Measurements from ENCODE around the gene RPL27A. TPM values are rescaled to one million over a fixed set of nuclear protein-coding genes. Genes with fewer than 3 reads are reported as not detected.

The RPL27A gene
- total and polyA plus RNA-seq, 2 donors (not counting 3 experiments of a cell fraction or from before 2014, with no cell fraction given): 1,303 to 1,363 TPM

DNA sequence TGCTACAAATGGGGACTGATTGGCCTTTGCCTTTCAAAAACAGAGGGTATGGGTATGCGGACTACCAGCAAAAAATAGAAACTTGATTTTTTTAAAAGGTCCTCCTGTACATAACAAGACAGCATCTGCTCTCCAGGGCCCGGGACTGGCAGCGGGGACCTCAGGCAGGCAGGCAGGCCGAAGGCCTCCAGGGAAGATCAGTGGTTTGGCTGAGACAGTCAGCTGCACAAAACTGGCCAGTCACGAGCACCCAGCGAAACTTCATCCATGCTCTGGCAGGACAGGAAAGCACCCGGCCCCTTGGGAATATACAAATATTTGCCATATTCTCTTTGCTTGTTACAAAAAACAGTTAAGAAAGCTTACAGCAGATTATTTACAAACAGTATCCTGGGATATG is 11.0 kb downstream of the RPL27A start:
- no TSS peak for BruUV-seq (replicated peaks)
- Histone ChIP-seq H3K4me2 (ENCODE audit: insufficient read depth, low read length) (no peak overlapping the region), H3K4me1 (ENCODE audit: control insufficient read depth, extremely low read depth, insufficient read depth, low read length) (peaks cover 10% of the 10 kb centered on the region), H3K9me3 (replicated peaks; ENCODE audit: control insufficient read depth, insufficient read depth, low read length) (no peaks in the 10 kb centered on the region), H3K36me3 (ENCODE audit: control insufficient read depth in 2 of 2, extremely low read depth in 1 of 2, insufficient read depth in 2 of 2, low read length in 2 of 2) (peaks cover 2 to 7% of the 10 kb centered on the region in 2 experiments), H3K4me3 (replicated peaks in 1 of 3; ENCODE audit: insufficient read depth in 1 of 3, low read depth in 1 of 3, low read length in 3 of 3) (no peak overlapping the region), H3K9me1 (replicated peaks; ENCODE audit: control insufficient read depth, extremely low read depth, insufficient read depth, low read length) (no peaks in the 10 kb centered on the region), H3K79me2 (ENCODE audit: control insufficient read depth, insufficient read depth, low read length) (no peaks in the 10 kb centered on the region), H3K27me3 (ENCODE audit: control insufficient read depth in 2 of 2, insufficient read depth in 2 of 2, low read length in 2 of 2) (no peaks in the 10 kb centered on the region), H3K9ac (replicated peaks; ENCODE audit: extremely low read depth, insufficient read depth, low read length) (no peak overlapping the region), H4K20me1 (replicated peaks; ENCODE audit: control insufficient read depth, extremely low read depth, insufficient read depth, low read length) (no peaks in the 10 kb centered on the region), H3K27ac (ENCODE audit: insufficient read depth, low read depth, low read length) (no peak overlapping the region), H2AFZ (ENCODE audit: low read depth, low read length) (no peak overlapping the region)
- dilution Hi-C loops (cut with MboI; ENCODE audit: extremely low pct_ligation_motif_present, low sequenced_read_pairs) (no loop called here), intact Hi-C loops (cut with micrococcal nuclease) (no loop called here)
- no peak for TF ChIP-seq EZH2 (IDR thresholded peaks at IDR 0.05; ENCODE audit: borderline replicate concordance, low read depth, low read length, severe bottlenecking)
- TF ChIP-seq, protein P1, sequence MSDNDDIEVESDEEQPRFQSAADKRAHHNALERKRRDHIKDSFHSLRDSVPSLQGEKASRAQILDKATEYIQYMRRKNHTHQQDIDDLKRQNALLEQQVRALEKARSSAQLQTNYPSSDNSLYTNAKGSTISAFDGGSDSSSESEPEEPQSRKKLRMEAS (IDR thresholded peaks at IDR 0.05; ENCODE audit: insufficient read depth, insufficient read length): no peak
- TF ChIP-seq POLR2AphosphoS5 (IDR thresholded peaks at IDR 0.05; ENCODE audit: insufficient read depth, low read depth, low read length): no peak
- TF ChIP-seq FOS (IDR thresholded peaks at IDR 0.05; ENCODE audit: borderline replicate concordance, insufficient read depth, low read length): no peak
- no peak for TF ChIP-seq POLR2A (IDR thresholded peaks at IDR 0.05; ENCODE audit: low read depth, low read length)
- no peak for TF ChIP-seq MYC (IDR thresholded peaks at IDR 0.05; ENCODE audit: low read depth, low read length)
- no peak for TF ChIP-seq GATA2 (IDR thresholded peaks at IDR 0.05; ENCODE audit: insufficient read depth, insufficient read length, low read depth, low read length)
- TF ChIP-seq, protein P2, sequence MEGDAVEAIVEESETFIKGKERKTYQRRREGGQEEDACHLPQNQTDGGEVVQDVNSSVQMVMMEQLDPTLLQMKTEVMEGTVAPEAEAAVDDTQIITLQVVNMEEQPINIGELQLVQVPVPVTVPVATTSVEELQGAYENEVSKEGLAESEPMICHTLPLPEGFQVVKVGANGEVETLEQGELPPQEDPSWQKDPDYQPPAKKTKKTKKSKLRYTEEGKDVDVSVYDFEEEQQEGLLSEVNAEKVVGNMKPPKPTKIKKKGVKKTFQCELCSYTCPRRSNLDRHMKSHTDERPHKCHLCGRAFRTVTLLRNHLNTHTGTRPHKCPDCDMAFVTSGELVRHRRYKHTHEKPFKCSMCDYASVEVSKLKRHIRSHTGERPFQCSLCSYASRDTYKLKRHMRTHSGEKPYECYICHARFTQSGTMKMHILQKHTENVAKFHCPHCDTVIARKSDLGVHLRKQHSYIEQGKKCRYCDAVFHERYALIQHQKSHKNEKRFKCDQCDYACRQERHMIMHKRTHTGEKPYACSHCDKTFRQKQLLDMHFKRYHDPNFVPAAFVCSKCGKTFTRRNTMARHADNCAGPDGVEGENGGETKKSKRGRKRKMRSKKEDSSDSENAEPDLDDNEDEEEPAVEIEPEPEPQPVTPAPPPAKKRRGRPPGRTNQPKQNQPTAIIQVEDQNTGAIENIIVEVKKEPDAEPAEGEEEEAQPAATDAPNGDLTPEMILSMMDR (IDR thresholded peaks at IDR 0.05; ENCODE audit: extremely low read depth in 1 of 2, insufficient read depth in 1 of 2, low read depth in 1 of 2, low read length in 2 of 2): no peak
- TF ChIP-seq JUN (IDR thresholded peaks at IDR 0.05; ENCODE audit: borderline replicate concordance, insufficient read depth, insufficient read length, low read depth): no peak
- CTCF ChIA-PET: interaction anchor here (0.8 kb wide), 1 partner anchor 266 kb away, joined by 3 read pairs; no protein-coding TSS in a partner anchor
- POLR2A ChIA-PET: no interaction called here
- DNase-seq (ENCODE audit: low read depth, low spot score) (no peak), FAIRE-seq (no peak)

Data from endothelial cell of umbilical vein (primary cell).